HUES48 (cell line): Measurements from ENCODE around the gene PAPPA.
A peak's percentile ranks its signal among the peaks of the same experiment; 100 is the strongest.

Source experiments
- H3K27ac ChIP-seq: one replicate; pipeline ENCODE4 v1.7.0; 2013; ENCODE audit warnings: low read depth, low read length, inconsistent platforms
- H3K27me3 ChIP-seq: 2 replicates; pipeline ENCODE4 v1.6.1; 2013; ENCODE audit warnings: mild to moderate bottlenecking, low read length; ENCODE audit not compliant: control insufficient read depth, insufficient read depth
- H3K36me3 ChIP-seq: 2 replicates; pipeline ENCODE4 v1.6.1; 2013; ENCODE audit warnings: low read length; ENCODE audit not compliant: control insufficient read depth, insufficient read depth
- H3K4me1 ChIP-seq: 2 replicates; pipeline ENCODE4 v1.6.1; 2013; ENCODE audit warnings: mild to moderate bottlenecking, low read length; ENCODE audit not compliant: control insufficient read depth, insufficient read depth
- H3K4me3 ChIP-seq: 2 replicates; pipeline ENCODE4 v1.5.1; 2013; ENCODE audit warnings: mild to moderate bottlenecking, low read depth, low read length
- H3K9ac ChIP-seq: 2 replicates; pipeline ENCODE4 v1.6.1; 2013; ENCODE audit warnings: mild to moderate bottlenecking, low read depth, low read length, moderate library complexity
- H3K9me3 ChIP-seq: 2 replicates; pipeline ENCODE4 v1.6.1; 2013; ENCODE audit warnings: low read length; ENCODE audit not compliant: control insufficient read depth, insufficient read depth

PAPPA gene, protein sequence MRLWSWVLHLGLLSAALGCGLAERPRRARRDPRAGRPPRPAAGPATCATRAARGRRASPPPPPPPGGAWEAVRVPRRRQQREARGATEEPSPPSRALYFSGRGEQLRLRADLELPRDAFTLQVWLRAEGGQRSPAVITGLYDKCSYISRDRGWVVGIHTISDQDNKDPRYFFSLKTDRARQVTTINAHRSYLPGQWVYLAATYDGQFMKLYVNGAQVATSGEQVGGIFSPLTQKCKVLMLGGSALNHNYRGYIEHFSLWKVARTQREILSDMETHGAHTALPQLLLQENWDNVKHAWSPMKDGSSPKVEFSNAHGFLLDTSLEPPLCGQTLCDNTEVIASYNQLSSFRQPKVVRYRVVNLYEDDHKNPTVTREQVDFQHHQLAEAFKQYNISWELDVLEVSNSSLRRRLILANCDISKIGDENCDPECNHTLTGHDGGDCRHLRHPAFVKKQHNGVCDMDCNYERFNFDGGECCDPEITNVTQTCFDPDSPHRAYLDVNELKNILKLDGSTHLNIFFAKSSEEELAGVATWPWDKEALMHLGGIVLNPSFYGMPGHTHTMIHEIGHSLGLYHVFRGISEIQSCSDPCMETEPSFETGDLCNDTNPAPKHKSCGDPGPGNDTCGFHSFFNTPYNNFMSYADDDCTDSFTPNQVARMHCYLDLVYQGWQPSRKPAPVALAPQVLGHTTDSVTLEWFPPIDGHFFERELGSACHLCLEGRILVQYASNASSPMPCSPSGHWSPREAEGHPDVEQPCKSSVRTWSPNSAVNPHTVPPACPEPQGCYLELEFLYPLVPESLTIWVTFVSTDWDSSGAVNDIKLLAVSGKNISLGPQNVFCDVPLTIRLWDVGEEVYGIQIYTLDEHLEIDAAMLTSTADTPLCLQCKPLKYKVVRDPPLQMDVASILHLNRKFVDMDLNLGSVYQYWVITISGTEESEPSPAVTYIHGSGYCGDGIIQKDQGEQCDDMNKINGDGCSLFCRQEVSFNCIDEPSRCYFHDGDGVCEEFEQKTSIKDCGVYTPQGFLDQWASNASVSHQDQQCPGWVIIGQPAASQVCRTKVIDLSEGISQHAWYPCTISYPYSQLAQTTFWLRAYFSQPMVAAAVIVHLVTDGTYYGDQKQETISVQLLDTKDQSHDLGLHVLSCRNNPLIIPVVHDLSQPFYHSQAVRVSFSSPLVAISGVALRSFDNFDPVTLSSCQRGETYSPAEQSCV (N-terminal part only)

DNA sequence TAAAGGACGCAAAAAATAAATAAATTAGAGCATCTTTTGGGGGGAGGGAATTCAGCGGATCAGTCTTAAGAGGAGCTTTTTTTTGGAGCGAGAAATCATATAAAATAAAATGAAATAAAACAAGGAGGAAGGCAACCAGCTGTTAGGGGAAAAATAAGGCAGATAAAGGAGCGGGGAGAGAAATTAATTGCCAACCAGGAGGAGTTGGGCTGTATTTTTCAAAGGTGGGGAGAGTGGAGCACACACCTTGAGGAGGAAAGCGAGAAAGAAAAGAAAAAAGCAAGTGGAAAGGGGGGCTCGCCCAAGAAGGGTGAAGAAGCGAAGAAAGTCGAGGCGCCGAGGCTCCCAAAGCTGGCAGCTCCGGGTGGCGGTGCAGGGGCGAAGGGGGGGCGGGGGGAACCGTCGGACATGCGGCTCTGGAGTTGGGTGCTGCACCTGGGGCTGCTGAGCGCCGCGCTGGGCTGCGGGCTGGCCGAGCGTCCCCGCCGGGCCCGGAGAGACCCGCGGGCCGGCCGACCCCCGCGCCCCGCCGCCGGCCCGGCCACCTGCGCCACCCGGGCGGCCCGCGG is at the start of gene PAPPA:
TSS of gene PAPPA (plus strand) at position 27 of the 569 bp plus-strand sequence. CDS start at position 409, 382 bp downstream.
- H3K9me3 ChIP-seq: no peaks in the 10 kb centered on the region
- H3K36me3 ChIP-seq: no peaks in the 10 kb centered on the region
- peak within 1 kb of the TSS; percentile 41 for H3K27ac ChIP-seq
- peak within 1 kb of the TSS; percentile 65 for H3K4me3 ChIP-seq
- peaks cover 67% of the 10 kb centered on the region for H3K27me3 ChIP-seq
- no peak within 1 kb of the TSS for H3K9ac ChIP-seq
- H3K4me1 ChIP-seq: peaks cover 39% of the 10 kb centered on the region

DNA sequence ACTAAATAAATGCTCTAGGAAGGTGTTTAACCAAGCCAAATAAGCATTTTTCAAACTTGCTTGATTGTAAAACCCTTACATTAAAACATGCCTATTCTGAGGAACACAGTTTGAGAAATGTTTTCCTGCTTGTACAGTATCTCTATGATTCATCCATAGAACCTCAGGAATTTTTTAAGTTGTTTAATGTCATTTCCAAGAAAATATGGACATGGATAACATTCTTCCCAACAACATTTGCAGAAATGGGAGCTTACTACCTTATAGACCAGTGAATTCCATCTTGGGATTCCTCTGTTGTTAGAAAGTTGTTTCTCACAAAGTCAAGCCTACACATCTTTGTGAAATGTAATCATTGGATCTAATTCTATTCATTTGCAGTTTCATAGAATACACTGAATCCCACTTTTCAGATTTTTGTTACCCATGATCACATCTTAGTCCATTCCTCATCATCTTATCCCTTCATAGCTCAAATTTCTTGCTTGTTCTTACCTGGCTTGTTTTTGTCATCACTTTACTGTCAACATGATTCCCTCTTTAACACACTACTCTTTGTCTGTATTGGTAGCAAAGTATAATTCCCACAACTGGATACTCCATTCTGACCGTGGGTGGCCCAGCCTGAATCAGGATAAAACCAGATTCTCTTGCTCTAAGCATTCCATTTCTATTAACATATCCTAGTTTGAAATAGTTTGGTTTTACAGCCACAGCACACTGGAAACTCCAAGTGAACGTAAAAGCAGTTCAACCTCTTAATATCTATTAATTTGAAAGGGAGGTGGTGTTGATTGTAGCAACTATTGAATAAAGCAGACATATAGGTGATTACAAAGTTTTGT is 49.4 kb upstream of the PAPPA start:
- Histone ChIP-seq H3K9ac (no peak overlapping the region), H3K4me3 (no peak overlapping the region), H3K36me3 (no peaks in the 10 kb centered on the region), H3K4me1 (no peaks in the 10 kb centered on the region), H3K27ac (no peak overlapping the region), H3K9me3 (no peaks in the 10 kb centered on the region), H3K27me3 (no peaks in the 10 kb centered on the region)

DNA sequence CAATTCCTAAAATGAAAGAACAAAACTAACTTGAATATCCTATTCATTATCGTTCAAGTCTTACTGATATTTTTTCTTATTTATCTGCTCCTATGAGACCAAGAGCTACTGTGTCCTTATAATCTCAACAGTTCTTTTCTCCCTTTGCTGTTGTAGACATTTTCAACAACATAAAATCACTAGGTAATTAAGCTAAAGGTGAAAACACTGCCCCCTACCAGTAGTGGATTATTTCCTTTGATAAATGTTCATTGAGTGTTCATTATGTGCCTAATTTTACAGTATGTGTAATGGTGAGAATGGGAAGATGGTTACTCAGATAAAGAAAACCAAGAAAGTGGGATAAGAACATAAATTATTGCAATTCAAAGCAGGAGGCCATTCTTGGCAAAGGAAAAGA is 41.4 kb upstream of the PAPPA start:
- H3K4me1 ChIP-seq: no peaks in the 10 kb centered on the region
- no peak overlapping the region for H3K4me3 ChIP-seq
- H3K36me3 ChIP-seq: no peaks in the 10 kb centered on the region
- no peaks in the 10 kb centered on the region for H3K9me3 ChIP-seq
- H3K27me3 ChIP-seq: no peaks in the 10 kb centered on the region
- no peak overlapping the region for H3K27ac ChIP-seq
- no peak overlapping the region for H3K9ac ChIP-seq

DNA sequence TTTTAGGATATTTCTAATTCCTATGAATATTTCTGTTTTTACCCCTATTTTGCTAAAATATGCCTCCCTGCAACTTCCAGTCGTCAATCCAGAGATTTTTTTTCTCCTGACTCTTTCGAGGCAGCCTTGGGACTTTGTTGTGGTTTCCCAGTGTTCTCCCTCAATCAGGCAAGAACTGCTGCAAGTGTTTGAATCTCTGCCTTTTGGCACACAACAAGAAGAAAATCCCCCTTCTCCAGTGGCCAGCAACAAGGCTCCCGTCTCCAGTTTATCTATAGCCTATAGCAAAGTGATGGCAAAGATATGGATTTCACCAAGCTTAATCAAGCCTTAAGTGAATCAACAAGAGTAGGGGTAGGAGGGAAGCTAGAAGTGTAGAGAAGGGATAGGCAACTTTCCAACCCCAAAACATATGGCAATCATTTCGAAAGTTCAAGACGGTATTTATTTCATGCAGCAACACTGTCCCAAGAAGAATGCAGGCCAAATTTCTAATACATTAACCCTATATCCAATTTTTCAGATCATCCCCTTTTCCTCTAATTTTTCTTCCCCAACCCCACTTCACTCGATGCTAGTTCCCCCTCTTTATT is 37.7 kb upstream of the PAPPA start:
- no peaks in the 10 kb centered on the region for H3K9me3 ChIP-seq
- no peaks in the 10 kb centered on the region for H3K27me3 ChIP-seq
- H3K27ac ChIP-seq: no peak overlapping the region
- H3K4me3 ChIP-seq: no peak overlapping the region
- H3K9ac ChIP-seq: no peak overlapping the region
- no peaks in the 10 kb centered on the region for H3K36me3 ChIP-seq
- no peaks in the 10 kb centered on the region for H3K4me1 ChIP-seq

DNA sequence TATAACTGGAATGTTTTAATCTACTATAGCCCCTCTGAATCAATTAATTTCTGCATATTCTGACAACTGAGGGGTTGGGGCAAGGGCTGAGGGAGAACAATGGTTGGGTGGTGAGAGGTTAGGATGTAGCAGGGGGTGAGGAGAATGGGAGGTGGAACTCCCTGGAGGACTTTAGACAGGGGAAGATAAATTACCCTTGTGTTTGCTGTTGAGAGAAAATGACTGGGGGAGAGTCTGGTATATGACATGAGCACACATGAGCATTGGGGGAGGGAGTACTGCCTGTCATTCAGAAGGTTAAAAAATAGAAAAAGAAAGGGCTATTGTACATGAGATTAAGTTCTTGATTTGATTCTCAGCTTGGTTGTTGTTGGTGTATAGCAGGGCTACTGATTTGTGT is 37.2 kb upstream of the PAPPA start:
- Histone ChIP-seq H3K27ac (no peak overlapping the region), H3K9me3 (no peaks in the 10 kb centered on the region)

DNA sequence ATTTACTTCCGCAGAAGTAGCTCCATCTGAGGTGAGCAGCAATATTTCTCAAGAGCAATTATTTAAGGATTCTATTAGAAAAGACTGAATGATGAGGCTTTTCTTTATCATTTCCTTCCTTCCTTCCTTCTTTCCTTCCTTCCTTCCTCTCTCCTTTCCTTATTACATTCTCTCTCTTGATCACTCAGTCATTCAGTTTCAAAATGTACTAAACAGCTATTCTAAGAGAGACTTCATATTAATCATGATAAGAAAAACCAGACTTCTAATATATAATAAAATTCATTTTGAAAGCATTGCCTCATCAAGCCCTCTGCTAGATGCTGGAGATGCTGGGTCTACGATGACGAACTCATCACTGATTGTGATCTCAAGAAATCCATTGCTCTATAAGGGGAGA is 30.4 kb upstream of the PAPPA start:
- H3K9me3 ChIP-seq: no peaks in the 10 kb centered on the region
- no peaks in the 10 kb centered on the region for H3K36me3 ChIP-seq
- H3K4me1 ChIP-seq: peaks cover 7% of the 10 kb centered on the region; the same call in 1 of the 2 replicates
- no peak overlapping the region for H3K4me3 ChIP-seq
- no peak overlapping the region for H3K9ac ChIP-seq
- no peaks in the 10 kb centered on the region for H3K27me3 ChIP-seq
- no peak overlapping the region for H3K27ac ChIP-seq

More for the DNA sequence above, 37.2 kb upstream of the PAPPA start:
- Histone ChIP-seq H3K36me3 (no peaks in the 10 kb centered on the region), H3K9ac (no peak overlapping the region), H3K27me3 (no peaks in the 10 kb centered on the region), H3K4me1 (no peaks in the 10 kb centered on the region), H3K4me3 (no peak overlapping the region)

DNA sequence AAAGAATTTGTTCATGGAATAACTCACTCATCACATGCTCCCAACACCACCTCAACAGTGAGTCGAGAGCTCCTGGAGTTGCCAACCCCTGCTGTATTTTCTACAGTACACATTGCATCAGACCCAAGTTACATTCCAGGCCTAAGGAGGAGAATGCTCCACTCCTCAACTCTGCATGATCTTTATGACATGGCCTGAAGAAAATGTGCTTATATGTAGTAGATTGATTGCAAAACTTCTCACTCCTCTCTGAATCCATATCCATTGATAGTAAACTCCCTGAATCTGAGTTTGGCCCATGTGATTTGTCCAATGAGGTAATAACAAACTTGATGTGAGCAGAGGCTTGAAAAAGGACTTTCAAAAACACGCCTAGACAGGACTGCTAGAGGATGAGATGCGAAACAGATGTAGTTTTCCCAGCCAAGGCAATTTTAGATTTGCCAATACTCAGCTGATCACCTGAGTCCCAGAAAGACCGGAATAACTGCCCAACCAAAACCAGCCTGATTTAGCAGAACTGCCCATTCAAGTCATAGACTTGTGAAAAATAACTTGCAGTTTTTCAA is 29.0 kb upstream of the PAPPA start:
- H3K36me3 ChIP-seq: no peaks in the 10 kb centered on the region
- H3K9ac ChIP-seq: no peak overlapping the region
- no peaks in the 10 kb centered on the region for H3K9me3 ChIP-seq
- no peaks in the 10 kb centered on the region for H3K27me3 ChIP-seq
- no peak overlapping the region for H3K27ac ChIP-seq
- no peak overlapping the region for H3K4me3 ChIP-seq
- peaks cover 7% of the 10 kb centered on the region; the same call in 1 of the 2 replicates for H3K4me1 ChIP-seq

DNA sequence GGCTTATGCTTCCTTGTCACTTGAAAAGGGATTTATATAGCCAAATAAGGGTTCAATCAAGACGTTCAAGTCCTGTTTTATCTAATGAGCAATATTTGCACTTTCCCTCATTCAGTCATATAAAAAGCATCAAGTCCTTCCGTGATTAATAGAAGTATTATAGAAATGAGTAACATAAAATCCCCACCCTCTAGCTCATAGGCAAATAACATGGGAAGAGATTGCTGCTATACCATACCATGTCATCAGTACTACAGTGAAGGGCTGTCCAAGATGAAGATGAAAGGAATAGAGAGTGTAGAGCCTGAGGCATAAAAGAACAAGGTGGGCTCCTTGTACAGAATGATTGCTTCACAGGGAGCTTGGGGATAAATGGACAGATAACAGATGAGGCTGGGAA is 20.4 kb upstream of the PAPPA start:
- Histone ChIP-seq H3K9me3 (no peaks in the 10 kb centered on the region), H3K27me3 (no peaks in the 10 kb centered on the region), H3K4me3 (no peak overlapping the region), H3K4me1 (no peaks in the 10 kb centered on the region), H3K36me3 (no peaks in the 10 kb centered on the region), H3K27ac (no peak overlapping the region), H3K9ac (no peak overlapping the region)

DNA sequence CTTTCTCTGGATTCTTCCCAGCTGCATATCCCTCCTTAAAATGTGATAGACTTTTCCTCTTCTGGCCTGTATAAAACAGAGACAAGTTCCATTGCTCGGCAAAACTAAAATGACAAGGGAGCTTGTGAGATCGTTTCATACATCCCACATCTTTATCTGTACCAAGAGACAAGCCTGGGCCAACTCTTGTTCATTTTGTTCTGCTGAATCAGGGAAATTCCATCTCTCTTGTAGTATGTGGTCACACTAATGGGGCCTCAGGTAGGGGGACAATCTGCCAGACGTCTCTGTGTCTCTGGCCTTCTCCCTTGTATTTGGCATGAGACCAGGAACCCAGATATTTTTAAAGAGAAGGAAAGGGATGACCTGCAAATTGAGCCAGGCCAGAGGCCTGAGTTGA is 18.6 kb upstream of the PAPPA start:
- Histone ChIP-seq H3K27ac (no peak overlapping the region), H3K4me1 (no peaks in the 10 kb centered on the region), H3K27me3 (no peaks in the 10 kb centered on the region)

More for the DNA sequence above, 18.6 kb upstream of the PAPPA start:
- Histone ChIP-seq H3K9me3 (no peaks in the 10 kb centered on the region), H3K9ac (no peak overlapping the region), H3K36me3 (no peaks in the 10 kb centered on the region), H3K4me3 (no peak overlapping the region)
